ENCODE measurements around the gene ALDH6A1.

- no peak for TF ChIP-seq YY1 (IDR thresholded peaks at IDR 0.05; ENCODE audit: insufficient read depth, insufficient read length)
- TF ChIP-seq SUZ12 (IDR thresholded peaks at IDR 0.05; ENCODE audit: extremely low read depth, insufficient read depth, insufficient read length) = no peak
These were observed 38.7 kb downstream of the ALDH6A1 start for GRCh38 chr14:74045522-74045921.

Data from NT2/D1 (cell line).